ENCODE results near the gene CALM1.

Gene CALM1

DNA sequence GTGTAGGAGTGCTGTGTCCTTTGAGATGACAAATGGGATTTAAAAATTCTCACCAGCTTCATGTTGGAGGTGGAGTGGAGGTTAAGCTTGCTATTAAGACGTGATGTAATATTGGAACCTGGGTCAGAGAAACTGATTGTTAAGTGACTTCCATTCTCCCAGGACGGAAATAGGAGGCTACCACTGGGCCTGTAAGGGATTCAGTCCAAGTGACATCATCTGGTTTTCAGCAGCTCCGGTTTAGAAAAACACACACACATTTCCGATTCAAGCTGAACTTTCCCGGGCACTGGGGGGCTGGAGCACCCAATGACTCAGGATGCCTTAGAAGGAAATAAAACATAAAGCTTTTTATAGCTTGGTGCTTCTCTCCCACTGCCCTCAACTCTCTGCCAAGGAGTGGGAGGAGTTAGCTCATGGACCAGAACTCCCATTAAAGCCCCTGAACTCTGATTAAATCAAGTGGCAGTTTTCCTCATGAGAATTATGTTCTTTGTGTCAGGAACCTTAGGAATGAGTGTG lies 12.4 kb downstream of the CALM1 start:
- DNase-seq (ENCODE audit: low read depth in 3 of 3) = no peak

DNA sequence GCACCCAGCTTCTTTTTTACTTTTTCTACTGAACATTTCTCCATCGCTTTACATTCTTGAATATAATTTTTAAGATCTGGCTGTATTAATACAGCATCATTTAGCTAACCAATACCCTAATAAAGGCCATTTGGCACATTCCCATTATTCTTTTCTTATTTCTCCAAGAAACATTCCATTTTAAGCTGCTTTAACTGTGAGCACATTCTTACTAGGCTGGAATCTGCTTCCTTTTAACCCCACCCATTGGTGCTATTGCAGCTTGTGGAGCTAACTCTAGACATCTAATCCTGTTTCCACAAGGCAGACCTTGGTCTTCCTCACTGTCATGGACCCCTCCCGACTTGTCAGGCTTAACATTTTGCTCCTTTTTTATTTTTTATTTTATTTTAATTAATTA lies 15.2 kb downstream of the CALM1 start:
- DNase-seq (ENCODE audit: low read depth in 3 of 3) = no peak

DNA sequence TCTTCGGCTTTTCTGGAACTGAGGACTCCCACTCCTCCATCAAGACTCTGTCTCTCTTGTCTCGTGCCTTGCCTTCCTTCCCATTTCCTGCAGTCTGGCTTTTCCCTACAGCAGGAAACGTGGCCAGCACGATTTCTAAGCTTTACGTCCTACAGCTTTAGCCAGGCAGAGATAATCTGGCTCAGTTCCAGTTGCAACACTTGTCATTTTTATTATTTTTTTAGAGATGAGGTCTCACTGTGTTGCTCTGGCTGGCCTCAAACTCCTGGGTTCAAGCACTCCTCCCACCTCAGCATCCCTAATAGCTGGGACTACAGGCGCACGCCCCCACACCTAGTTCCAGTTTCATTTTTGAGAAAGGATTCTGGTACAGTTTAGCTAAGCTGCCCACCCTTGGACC lies 19.9 kb downstream of the CALM1 start:
- DNase-seq (ENCODE audit: low read depth in 3 of 3) = no peak

DNA sequence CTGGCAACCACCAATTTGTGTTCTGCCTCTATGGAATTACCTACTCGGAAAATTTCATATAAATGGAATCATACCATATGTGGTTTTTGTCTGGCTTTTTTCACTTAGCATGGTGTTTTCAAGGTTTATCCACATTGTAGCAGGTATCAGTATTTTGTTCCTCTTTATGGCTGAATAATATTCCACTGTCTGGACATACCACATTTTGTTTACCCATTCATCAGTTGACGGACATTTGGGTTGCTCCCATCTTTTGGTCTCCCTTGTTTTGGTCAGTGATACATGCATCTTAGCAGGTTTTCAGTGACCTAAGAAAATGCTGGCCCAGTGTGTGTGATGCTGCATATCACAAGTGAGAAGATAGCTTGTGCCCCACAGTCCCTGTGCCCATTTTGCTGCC lies 21.2 kb downstream of the CALM1 start:
- no peak for DNase-seq (ENCODE audit: low read depth in 3 of 3)

DNA sequence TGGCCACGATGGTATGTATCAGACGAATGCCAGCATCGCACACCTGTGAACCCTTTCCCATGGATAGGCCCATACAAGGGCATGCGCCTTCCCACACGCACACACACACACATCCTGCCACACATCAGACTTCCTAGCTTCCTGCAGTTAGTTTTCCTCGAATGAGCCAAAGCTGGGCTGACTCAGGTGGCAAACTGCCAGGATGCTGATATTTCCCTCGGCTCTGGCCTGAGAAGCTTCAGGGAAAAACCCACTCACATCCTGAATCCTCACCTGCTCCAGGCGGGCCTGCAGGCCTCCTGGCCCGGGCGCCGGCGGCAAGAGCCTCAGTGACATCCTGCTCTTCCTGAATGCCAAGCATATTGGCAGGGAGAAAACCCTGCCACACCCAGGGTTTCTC lies 22.4 kb downstream of the CALM1 start:
- DNase-seq (ENCODE audit: low read depth in 3 of 3) = no peak

DNA sequence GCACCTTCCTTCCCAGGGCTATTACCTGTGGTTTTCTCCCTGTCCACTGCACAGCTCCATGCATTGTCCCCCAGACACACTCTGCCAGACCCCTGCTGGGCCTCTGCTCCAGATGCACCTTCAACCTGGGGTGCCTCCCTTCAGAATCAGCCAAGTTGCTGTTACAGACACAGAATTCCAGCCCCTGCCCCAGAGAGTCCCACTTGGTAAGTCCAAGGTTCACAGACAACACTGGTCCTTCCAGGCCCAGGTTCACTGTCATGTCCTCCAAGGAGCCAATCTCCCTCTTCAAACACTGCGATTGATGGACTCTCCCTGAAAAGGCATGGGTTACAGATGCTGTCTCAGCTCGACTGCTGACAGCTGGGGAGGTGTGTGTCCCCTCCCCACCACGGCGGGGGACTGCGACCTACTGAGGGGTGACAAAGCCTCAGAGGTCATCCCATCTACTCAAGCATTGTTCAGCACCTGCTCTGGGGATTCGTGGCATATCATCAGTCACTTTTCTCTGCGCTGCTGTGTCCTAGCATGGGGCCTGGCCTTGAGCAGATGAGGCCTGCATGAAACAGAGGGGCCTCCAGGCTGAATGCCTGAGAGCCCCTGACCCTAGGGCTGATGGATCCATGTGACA lies 24.3 kb downstream of the CALM1 start:
- no peak for DNase-seq (ENCODE audit: low read depth in 3 of 3)

DNA sequence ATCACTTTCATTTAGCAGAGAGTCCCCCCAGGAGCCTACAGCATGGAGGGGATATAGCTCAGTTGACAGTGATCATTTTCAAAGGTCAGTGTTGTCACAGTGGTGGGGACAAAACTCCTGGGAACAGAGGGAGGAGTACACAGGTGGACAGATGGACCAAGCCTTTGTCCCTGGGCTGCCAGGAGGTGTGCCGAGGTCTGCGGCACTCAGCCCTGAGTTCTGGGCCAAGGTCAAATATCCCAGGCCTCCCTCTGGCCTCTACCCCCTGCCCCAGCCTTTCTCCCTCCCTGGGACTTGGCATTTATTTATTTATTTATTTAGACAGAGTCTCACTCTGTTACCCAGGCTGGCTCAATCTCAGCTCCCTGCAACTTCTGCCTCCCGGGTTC lies 24.8 kb downstream of the CALM1 start:
- DNase-seq (ENCODE audit: low read depth in 3 of 3) = no peak

DNA sequence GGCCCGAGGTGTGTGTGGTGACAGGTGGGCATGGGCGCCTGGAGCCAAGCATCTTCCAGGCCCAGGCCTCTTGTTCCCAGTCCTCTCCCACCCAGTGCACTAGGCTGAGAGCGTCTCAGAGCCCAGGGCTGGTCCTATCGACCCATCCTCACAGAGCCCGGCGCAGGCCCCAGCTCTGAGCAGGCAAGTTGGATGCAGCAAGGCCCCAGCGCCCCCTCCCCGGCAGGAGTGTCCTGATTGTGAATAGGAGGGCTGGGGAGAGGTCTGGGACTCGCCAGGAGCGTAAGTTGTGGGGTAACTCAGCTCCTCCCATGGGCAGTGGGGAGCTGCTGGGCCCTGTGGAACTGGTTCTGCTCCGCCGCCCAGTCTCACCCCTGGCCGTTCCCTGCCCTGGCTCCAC lies 26.3 kb downstream of the CALM1 start:
- no peak for DNase-seq (ENCODE audit: low read depth in 3 of 3)

DNA sequence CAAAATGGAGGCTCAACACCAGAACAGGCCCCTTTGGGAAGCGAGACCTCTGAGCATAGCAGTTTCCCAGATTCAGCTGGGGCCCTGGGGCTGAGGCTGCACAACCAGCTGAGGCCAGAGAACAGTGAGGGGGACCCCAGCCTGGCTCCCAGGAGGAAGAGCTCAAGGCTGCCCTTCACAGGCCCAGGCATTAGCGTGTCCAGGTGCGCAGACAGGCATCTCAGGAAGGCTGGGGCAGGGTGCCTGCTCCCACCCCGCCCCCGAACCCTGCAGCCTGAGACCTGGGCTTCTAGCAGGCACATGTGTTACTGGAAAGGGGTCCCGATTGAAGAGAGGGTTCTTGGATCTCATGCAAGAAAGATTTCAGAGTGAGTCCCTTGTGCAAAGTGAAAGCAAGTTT lies 27.2 kb downstream of the CALM1 start:
- no peak for DNase-seq (ENCODE audit: low read depth in 3 of 3)

DNA sequence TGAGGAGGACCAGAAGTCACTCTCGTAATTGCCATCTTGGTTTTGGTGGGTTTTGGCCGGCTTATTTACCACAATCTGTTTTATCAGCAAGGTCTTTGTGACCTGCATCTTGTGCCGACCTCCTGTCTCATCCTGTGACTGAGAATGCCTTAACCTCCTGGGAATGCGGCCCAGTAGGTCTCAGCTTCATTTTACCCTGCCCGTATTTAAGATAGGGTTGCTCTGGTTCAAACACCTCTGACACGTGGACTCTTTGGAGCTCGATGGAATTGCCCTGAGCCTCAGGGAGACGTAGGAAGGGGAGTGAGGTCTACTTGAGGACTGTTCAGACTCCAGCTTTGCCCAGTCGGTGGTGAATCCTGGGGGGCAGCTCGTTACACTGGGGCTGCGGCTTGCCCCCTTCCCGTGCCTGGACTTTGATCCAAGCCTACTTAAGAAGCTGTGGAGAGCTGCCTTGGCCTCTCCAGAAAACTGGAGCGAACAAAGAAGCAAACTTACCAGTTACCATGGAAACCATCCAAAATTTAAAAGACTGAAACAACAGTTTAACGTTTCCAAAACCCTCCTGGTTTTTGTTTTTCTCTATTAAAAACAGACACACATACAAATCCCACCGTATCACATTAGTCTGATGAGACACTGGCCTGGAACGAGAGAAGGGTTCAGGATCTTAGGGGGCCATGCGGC lies 28.0 kb downstream of the CALM1 start:
- DNase-seq (ENCODE audit: low read depth in 3 of 3) = no peak

DNA sequence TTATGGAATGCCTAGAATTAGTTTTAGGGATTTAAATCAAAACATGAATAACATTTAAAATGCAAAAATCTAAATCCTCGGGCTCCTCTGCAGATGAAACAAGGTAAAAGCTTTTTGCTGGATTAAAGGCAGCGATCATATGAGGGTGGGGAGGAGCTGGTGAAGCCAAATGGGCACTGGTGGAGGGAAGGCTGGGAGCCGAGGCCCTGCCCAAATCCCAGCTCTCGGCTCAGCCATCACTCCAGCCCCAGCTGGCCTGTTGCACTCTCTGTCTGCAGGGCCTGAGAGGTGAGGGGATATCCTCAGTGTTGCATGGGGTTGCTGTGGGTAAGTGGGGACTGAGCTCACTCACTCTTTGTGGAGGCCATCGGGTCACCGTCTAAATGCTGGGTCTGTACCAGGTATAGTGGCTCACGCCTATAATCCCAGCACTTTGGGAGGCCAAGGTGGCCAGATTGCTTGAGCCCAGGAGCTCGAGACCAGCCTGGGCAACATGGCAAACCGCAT lies 28.6 kb downstream of the CALM1 start:
- DNase-seq (ENCODE audit: low read depth in 3 of 3) = no peak

DNA sequence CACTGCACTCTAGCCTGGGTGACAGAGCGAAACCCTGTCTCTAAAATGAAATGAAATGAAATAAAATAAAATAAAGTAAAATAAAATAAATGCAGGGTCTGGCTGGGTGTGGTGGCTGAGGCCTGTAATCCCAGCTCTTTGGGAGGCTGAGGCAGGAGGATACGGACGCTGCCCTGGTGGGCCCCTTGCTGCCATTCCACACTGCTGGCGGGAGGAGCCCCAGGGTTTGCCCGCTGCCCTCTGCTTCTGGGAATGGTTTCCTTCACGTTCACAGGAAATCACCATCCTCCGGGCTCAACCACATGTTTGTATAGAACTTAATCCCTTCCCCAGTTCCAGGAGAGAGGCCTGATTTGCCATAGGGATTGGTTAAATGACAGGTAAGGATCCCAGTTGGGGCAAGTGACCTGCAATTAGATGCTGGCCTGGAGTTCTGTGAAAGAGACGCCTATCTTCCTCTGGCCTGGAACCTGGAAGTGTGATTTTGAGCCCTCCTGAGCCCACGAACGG lies 29.3 kb downstream of the CALM1 start:
- no peak for DNase-seq (ENCODE audit: low read depth in 3 of 3)

DNA sequence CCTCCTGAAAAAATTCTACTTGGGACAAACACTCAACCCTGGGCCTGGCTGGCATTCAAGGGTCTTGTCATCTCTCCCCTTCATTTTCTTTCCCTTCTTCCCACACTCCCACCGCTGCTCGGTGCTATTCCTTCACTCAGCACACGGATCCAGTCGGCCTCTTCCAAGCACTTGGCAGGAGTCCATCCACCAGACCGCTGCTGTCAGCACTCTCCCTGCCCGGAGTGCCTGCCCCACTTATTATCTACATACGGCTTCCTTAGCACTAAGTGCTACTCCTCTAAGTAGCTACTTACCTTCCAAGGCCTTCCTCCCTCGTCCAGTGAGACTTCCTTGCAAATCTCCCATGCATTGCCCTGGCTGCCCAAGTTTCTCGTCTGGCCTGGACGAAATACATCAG lies 29.8 kb downstream of the CALM1 start:
- DNase-seq (ENCODE audit: low read depth in 3 of 3) = no peak

DNA sequence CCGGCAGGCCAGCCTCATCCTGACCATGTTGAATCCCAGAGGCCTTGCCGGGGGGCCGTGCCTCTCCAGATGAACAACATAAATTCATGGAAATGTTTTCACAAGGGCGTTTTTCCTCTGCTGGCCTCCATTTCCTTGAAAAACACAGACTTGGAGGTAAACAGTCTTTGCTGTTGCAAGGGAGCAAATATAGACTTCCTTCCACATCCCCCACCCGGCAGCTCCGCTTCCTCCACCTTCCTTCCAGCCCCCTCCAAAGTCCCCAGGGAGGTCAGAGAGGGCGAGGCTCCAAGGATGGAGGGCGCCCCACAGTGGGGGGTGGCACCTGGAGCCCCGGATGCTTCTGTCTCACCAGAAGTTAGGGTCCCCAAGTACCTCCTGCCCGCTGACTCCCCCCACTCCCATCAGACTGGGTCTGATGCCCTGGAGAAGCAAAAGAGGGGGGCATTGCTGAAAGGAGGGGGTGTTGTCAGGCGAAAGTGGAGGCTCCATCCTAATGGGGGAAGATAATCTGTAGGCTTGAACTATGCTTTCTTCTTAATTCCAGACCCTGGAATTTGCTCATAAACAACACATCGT lies 31.1 kb downstream of the CALM1 start:
- no peak for DNase-seq (ENCODE audit: low read depth in 3 of 3)

DNA sequence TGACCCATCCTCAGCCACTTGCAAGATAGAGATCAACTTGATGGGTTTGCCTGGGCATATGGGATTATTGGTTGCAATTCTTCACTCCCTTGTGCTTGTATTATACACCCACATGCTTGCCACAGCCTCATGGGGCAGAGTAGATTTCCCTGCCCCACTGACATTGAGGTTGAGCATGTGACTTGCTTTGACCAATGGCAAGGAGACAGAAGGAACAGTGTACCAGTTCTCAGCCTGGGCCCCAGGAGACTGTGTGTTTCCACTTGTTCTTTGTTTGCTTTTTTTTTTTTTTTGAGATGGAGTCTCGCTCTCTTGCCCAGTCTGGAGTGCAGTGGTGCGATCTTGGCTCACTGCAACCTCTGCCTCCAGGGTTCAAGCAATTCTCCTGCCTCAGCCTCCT lies 31.8 kb downstream of the CALM1 start:
- DNase-seq (ENCODE audit: low read depth in 3 of 3) = no peak

DNA sequence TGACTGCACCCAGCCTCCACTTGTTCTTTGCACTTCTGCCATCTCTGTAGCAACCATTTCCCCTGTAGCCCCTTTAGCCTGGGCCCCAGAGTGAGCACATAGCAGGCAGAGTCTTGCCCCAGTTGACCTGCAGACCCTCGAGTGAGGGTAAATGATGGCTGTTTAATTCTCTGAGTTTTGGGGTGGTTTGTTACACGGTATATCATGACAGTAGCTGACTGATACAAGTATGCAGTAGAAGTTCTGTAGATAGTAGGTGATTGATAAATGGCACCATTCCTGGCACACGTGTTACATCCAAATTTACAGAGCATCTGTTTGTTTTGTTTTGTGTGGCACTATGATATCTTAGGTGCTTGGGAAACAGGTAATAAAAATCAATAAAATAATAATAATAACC lies 32.4 kb downstream of the CALM1 start:
- DNase-seq (ENCODE audit: low read depth in 3 of 3) = no peak

DNA sequence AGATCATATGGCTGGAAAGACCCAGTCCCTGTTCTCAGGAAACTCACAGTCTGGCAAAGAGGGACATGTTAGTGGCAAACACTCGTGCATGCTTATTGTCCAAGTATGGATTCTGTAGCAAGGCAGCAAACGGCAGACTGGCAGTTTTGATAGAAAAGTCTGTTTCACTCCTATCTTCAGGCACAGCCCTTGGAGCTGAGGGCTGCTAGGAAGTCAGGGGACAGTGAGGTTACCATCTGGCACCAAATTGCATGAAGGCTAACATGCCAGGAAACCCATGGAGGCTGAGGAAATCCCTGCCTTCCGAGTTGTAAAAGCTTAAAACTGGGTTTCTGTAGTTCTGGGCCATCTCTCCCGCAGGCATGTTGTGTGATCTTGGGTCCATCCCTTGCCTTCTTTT lies 32.9 kb downstream of the CALM1 start:
- DNase-seq (ENCODE audit: low read depth in 3 of 3) = no peak

DNA sequence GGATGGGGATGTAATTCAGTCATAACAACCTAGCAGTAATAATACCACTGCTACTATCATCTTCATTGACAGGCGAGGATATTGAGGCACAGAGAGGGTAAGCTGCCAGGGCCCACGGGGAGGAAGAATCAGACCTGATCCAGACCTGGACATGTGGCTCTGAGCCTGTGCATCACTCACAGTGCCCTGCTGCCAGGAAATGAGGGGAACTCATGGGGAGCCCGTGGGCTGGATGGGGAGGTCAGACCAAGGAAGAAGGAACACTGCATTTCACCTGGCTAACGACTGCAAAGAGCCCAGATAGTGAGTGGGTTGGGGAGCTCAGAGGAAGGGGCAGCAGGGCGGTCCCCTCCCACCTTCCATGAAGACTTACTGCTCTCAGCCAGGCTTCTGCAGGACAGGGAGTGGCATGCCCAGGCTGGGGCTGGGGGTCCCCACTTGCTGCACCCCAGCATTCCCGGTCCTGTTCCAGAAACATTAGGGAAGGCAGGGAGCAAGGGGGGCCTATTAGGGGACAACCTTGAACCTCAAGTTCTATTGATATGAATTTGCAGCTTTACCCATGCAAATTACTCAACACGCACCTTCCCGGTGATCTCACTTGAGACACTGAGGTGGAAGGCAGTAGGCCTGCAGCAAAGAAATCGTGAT lies 37.7 kb downstream of the CALM1 start:
- no peak for DNase-seq (ENCODE audit: low read depth in 3 of 3)

DNA sequence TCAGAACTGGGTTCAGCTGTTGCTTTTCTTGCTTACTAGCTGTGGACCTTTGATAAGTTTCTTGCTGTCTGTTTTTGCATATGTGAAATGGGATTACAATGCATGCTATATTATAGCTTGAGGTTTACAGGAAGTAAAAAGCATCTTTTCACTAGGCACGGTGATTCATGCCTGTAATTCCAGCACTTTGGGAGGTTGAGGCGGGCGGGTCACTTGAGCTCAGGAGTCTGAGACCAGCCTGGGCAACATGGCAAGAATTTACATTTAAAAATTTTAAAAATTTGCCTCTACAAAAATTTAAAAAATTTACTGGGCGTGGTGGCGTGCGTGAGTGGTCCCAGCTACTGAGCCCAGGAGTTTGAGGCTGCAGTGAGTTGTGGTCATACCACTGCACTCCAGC lies 42.0 kb downstream of the CALM1 start:
- no peak for DNase-seq (ENCODE audit: low read depth in 3 of 3)

DNA sequence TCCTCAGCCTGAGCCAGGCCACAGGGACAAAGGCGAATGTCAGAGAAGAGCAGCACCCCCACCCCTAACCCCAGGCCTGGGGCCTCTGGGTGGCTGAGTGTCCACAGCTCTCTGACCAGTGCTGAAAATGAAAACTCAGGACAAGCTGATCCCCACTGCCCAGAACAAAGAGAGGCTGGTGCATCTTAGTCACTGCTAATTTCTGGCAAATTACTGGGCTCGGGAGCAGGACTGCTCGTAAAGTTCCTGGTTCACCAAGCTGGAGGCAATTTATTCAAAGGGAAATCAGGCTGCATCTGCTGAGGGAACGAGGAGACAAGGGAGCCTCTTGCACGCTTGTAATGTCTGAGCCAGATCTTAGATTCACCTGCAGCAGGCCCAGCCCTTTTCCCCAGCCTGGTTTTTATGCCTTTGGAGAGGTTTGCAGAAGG lies 43.2 kb downstream of the CALM1 start:
- no peak for DNase-seq (ENCODE audit: low read depth in 3 of 3)

DNA sequence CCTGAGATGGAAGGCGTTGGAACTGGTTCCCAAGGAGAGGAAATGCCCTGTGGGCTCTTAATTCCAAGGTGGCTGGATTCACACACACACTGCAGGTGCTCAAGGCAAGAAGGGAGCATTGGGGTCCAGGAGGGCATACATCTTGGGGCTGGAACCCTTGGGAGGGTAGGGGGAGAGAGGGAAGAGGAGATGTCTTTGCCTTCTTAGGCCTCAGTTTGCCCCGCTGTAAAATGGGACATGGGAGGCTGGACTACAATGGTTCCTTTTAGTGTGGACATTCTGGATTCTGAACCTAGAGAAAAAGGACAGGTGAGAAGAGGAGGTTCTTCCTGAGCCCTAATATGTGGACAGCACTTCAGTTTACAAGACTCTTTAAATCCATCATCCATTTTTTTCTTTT lies 43.8 kb downstream of the CALM1 start:
- no peak for DNase-seq (ENCODE audit: low read depth in 3 of 3)

DNA sequence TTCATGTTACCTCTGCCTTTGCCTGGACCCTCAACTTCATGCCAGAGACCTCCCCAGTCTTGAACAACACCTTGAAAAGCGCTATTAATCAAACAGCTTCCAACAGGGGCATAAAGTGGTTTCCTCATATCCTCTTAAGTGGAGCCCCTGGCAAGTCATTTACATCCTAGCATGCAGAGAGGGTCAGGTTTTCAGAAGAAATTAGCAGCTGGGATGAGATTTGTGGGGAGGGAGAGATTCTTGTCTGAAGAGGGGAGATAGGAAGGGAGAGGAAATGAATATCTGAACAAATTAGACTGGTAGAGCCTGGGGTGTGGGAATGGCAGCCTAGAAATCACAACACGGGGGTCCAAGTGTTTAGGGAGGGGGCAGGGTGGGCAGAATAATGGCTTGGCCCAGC lies 45.6 kb downstream of the CALM1 start:
- DNase-seq (ENCODE audit: low read depth in 3 of 3) = no peak
